HG03521 (cell line): ENCODE results near the gene NKAIN2.
"Not testable (repeated sequence)": the region's sequence is repeated elsewhere in the genome, so short reads cannot be mapped to it uniquely, and the experiment has no call there.

Source experiments
- ATAC-seq: cut with Tn5 transposase; IDR thresholded peaks from one replicate; pipeline ENCODE4 v1.9.1; 2021; ENCODE audit warnings: mild to moderate bottlenecking, moderate library complexity; ENCODE audit not compliant: unreplicated experiment

The NKAIN2 gene

DNA sequence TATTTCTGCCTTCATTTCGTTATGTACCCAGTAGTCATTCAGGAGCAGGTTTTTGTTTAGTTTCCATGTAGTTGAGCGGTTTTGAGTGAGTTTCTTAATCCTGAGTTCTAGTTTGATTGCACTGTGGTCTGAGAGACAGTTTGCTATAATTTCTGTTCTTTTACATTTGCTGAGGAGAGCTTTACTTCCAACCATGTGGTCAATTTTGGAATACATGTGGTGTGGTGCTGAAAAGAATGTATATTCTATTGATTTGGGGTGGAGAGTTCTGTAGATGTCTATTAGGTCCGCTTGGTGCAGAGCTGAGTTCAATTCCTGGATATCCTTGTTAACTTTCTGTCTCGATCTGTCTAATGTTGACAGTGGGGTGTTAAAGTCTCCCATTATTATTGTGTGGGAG lies 606.8 kb downstream of the NKAIN2 start:
- not testable (repeated sequence) for ATAC-seq

DNA sequence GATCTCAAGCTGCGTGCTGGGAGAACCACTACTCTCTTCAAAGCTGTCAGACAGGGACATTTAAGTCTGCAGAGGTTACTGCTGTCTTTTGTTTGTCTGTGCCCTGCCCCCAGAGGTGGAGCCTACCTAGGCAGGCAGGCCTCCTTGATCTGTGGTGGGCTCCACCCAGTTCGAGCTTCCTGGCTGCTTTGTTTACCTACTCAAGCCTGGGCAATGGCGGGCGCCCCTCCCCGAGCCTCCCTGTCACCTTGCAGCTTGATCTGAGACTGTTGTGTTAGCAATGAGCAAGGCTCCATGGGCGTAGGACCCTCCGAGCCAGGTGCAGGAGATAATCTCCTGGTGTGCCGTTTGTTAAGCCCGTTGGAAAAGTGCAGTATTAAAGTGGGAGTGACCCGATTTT lies 609.0 kb downstream of the NKAIN2 start:
- ATAC-seq: not testable (repeated sequence)

DNA sequence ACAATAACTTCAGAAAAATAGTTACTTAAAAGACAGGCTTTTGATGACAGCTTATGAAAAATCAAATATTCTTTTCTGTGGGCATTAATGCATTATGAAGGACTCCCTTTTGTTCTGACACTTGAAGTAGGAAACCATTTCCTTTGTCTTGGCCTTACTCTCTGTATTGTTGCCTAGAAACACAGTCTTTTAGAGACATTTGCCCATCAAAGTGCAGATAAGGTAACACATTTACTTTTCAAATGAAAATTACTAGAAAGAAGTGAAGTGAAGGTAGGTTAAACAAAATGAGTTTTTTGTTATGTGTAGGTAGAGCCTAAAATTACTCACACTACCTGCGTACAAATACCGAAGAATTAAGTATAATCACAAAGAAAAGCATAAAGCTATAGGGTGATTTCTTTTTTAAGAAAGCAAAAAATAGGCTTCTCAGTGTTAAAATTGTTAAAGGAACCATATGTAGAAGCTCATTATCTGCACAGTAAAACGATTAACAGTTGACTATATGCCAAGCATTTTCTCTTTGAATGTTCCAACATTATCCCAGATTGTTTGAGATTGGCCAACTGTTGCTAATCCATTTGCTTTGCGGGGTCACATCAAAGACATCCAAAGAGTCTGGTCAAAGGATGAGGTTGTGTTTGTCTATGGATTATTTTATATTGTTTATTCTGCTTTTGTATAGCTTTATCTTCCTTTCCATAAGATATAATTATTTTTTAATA lies 616.6 kb downstream of the NKAIN2 start:
- no peak for ATAC-seq

DNA sequence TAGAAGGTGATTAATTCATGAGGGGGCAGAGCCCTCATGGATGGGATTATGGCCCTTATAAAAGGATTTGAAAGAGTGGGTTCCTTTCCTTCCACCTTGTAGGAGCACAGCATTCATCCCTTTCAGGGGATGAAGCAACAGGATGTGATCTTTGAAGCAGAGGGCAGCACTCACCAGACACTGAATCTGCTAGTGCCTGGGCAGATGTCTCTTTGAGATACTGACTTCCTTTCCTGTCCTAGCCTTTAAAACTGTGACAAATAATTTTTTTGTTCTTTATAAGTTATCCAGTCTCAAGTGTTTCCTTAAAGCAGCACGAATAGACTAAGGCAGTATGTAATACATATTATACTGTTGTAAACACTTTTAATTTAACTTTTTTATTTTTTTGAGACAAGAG lies 620.0 kb downstream of the NKAIN2 start:
- ATAC-seq: no peak

DNA sequence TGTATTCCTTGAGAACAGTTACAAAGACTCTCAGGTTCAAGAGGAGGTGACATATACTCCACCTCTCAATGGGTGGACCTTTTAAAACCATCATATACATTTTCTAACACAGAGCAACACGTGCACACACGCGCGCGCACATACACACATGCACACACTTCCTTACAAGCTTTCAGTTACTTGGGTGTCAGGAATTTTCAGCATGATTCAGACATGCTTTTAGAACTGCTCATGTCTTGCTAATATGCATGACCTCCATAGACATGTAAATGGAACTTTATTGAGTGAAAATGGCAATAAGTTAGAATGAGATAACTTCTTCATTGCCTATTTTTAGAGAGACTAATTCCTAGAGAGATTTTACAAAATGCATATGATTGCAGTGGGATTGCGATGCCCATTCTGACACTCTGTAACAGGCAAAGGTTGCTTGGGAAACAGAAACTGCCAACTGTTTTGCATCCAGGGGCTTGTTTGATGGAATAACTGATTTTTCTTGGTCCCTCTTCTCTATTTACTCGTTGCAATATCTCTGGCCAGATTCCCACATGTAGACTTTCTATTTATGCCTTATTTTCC lies 627.2 kb downstream of the NKAIN2 start:
- ATAC-seq: no peak

DNA sequence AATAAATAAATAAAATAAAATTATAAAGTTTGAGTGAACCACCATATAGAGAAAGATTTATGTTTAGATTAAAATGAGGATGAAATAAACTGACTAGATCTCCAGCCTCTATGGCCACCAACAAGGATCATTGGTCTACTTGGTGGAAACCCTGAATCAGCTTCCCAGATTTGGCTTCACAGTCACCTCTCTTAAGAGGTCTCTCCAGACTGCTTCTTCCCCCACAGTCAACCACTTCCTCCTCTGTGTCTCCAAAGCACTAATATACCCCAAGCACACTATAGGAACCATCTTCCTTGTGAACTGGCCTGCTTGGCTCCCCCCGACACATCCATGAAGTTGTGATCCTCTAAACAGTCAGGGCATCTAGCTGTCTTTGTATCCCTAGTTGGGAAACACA lies 629.0 kb downstream of the NKAIN2 start:
- no peak for ATAC-seq

DNA sequence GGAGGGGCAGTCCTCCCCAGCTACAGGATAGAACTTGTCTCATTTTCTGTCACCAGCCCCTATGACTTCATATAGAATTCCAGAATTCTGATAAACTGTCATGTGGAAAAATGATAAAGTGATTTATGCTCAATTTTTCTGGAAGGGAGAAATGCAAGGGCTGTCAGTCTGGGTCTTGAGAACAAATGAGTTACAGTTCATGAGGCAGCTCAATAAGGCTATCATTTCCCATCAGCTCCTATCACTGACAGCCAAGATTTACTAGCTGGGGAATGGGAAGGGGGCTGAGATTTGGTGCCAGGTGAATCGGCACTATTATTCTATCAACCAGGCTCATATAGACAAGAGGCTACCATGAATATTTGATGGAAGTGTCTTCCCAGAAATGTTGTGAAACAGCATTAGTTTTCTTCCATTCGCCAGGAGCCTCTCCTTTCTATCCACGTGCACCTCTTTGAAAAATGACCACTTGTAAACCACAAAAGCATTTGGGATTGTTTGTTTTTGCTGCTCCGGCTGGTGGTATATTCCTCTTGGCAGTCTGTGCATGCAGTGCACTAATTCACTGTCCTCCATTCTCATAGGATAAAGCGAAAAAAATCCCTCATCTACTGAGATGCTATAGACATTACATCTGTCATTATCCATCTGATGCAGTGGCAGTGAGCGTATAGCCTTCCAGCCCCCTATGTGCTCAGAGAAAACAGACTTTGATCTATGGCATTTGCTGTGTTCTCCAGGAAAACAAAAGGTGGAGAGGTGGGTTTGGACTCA lies 629.9 kb downstream of the NKAIN2 start:
- ATAC-seq: no peak

DNA sequence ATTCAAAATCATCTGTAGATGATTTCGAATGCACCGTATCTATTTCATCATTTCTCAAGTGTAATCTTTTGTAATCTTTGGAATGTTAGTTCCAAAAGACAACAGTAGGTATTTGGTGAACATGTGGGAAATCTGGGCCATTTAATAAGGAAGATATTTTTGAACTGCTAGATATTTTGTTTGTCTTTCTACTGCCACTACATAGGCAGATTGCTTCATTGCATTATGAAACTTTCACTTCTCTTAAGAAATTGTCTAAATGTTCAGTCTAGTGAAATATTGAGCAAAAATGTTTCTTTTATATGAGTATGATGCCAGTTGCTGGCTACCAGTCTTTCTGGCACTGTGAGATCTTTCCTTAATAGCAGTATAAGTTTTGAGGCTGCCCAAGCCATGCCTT lies 630.8 kb downstream of the NKAIN2 start:
- ATAC-seq: no peak

DNA sequence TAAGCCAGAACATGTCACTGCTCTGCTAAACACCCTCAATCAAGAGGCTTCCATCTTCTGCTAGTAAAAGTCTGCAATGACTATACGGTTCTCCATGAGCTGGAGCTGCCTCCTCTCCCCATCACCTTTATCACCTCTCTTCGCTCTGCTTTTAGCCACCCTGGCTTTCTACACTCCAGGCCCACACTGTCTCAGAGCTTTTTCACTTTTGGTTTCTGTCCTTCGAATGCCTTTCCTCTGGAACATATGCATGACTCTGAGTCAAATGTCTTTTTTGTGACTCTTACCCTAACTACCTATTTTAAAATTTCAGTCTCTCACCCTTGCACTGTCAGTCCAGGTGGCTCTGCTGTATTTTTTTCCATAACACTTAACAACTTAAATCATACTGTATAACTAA lies 633.1 kb downstream of the NKAIN2 start:
- no peak for ATAC-seq

DNA sequence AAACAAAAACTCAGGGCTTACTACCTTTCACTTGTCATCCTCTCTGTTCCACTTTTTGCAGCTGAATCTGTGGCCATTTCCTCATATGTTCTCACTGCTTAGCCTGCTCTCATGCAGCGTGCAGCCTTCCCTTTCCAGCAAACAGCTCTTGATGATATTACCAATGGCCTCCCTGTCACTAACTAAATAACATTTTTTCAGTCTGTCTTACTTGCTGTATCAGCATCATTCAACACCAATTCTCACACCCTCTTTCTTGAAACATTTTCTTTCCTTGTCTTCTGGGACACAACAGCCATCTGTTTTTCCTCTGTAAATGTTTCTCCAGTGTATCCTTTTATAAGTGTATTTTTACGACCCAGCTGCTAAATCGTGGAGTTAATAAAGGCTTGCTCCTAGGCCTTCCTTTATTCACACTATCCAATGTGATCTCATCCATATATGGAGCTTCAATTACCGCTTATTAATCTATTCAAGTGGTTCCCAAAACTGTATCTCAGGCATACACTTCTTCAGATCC lies 634.9 kb downstream of the NKAIN2 start:
- ATAC-seq: no peak

DNA sequence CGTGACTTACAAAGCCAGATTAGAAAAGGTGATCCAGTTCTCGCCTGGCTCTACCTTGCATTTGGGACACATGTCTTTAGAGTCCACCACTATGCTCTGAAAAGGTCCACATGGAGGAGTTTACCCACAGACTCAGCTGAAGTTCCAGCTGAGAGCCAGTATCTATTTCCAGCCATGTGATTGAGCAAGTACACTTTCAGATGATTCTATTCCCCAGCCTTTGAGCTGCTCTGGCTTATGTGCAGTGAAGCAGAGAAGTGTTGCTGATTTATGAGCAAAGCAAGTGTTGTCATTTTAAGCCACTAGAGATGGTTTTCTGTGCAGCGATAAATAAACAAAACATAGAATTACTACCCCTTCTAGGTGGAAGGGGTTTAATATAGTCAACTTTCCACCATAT lies 637.8 kb downstream of the NKAIN2 start:
- ATAC-seq: no peak

DNA sequence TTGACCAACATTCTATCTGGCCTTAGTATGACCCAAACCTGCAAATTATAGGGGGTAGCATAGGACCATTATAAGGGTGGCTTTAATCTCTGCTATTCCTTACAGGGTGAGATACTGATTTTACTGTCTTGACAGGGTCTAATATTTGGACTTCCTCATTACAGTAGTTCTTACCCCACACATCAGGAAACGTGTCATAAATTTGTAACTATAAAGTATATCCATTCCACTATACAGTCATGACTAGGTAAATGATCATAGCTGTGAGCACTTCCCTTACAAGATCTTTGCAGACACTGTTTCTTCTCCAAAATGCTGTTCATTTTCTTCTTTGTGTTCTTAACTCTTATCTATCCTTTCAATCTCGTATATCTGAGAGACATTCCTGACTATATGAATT lies 639.9 kb downstream of the NKAIN2 start:
- ATAC-seq: no peak

DNA sequence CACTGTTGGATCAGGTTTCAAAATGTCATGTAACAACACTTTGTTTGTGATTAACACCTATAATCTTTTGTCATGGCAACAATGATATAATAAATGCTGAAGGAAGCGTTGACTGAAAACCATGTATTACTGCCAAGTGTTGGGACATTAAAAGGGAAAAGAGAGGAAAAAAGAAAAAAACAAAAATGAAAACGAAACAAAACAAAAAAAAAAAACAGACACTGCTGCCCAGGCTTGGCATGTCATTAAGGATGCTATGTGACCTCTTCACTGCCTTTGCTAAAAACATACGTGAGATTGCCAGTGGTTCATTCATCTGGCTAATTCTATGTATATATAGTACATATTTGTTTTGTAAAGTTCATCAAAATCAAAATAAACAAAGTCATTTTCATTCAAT lies 641.9 kb downstream of the NKAIN2 start:
- ATAC-seq: no peak

DNA sequence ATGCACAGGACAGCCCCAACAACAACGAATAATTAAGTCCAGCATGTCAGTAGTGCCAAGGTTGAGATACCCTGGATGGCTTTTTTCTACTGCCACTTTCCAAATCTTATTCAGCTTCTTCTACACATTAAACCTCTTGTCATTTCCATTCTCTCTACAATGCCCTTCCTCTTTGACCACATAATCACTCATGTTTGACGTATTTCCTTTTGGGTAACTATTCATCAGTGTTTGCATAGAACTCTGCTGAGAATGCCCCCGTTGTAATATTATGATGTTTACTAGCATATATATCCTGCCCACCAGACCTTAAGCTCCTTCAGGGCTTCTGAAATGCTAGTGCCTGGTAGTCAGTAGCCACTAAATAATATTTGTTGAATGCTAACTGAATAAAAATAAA lies 643.3 kb downstream of the NKAIN2 start:
- ATAC-seq: no peak

DNA sequence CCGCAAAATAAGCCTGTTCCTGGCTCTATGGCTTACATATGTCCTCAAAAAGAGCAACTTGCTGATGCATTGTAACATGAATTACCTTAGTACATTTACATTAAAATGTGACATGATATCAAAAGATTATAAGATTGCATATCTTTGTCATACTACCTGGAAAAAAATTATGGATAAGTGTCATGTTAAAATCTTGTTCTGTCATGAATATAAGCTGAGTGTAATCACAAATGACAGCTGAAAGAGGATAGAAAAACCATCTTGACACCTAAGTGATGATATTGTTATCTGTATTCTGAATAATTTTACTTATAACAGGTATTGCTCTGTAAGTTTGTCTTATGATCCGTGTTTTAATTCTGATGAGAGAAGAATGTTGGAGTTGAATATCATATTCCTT lies 655.6 kb downstream of the NKAIN2 start:
- ATAC-seq: no peak

DNA sequence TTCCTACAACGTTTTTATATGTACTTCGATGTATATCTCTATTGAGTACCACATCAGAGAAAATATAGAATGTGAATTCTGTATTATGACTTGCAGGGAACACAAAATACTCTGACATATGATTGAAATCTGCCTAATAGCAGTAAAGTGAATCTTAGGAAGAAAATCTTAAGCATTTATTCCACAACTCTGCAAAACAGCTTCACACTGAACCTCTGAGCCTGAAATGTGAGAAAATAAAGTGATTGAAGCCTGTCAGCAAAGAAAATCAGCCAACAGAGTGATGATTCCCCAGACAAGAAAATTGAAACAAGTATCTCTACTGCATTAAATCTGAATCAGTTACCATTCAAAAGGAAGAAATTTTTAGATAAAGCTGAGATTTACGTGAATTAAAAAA lies 659.1 kb downstream of the NKAIN2 start:
- ATAC-seq: no peak

DNA sequence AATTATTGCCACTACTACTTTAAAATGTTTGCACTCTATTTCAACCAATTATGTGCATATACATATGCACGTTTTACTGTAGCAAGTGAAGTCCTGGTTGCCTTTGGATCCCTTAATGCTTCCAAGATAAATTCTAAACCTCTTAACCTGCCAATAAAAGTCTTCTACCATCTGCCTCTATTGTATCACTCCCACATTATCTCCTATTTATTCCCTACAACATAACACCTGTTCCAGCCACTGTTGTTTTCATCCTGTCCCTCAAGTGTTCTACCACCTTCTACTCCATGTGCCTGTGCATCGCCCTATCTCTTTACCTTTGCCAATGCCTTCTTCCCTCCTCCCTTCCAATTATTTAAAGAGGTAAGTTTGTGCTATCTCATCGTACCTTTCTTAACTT lies 659.6 kb downstream of the NKAIN2 start:
- no peak for ATAC-seq

DNA sequence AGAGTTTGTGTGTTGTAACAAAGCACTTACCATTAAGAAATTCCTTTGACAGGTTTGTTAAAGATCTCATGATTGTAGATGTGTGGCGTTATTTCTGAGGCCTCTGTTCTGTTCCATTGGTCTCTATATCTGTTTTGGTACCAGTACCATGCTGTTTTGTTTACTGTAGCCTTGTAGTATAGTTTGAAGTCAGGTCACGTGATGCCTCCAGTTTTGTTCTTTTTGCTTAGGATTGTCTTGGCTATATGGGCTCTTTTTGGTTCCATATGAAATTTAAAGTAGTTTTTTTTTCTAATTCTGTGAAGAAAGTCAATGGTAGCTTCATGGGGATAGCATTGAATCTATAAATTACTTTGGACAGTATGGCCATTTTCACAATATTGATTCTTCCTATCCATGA lies 660.9 kb downstream of the NKAIN2 start:
- not testable (repeated sequence) for ATAC-seq

DNA sequence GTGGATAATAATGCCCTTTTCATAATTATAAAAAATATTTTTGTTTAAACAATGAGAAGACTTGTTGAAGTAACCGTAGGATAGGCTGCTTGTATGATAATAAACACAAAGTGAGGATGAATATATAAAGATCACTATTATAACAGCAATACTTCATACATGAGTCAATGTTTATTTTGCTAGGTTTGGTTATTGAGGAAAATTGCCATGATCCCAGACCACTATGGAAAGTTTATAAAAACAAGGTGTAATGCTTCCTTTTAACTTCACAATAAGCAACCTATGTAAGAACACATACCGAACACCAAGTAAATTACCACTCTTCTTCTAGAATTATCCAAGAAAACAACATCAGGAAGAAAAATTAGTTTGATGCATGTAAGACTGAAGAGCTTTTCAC lies 663.3 kb downstream of the NKAIN2 start:
- ATAC-seq: no peak

DNA sequence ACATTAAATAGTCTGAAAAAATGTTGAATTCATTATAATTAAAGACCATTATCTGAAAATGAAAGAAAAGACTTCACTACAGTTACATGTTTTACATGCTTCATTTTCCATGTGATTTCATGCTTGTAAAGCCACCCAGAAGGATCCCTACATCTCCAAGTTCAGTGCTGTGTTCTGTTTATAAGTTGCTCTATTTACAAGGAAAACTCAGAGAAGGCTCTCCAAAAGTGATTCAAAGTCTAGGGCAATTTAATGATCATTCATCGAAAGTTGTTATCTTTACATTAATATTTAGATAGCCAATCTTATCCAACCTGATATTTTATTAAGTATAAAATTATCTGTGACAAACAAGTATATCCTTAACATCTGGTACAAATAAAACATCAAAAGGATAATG lies 663.7 kb downstream of the NKAIN2 start:
- no peak for ATAC-seq

DNA sequence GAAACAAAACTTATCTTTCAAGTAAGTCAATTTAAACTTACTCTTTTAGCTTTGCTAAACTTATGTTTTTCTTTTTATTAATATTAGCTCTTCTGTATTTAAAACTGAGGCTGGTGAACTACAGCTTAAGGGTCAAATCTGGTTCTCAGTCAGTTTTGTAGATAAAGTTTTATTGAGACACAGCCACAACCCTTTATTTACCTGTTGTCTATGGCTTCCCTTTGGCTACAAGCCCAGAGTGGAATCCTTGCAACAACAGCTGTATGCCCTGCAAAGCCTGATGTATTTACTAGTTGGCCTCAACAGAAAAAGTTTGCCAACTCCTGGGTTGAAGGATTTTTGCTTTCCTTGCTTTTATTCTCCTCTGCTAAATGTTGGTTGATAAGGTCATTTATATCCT lies 667.1 kb downstream of the NKAIN2 start:
- ATAC-seq: no peak

DNA sequence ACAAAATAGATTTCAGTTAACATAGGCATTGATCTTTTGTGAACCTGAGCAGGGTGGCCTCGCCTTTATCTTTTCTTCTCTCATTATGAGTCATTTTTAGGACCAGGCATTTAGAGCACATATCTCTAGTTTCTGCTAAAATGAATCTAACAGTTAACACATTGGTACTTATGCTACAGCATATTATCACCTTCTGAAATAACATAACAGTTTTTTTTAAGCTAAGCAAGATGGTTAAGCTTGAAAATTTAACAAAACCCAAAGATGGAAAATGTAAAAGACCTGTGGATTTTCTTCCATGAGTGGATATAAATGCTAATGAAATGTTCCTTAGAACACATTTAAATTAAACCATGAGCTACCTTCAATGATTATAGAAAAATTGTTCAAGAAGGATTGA lies 671.5 kb downstream of the NKAIN2 start:
- no peak for ATAC-seq
